Activated CD4-positive, alpha-beta T cell treated with anti-CD3 and anti-CD28 coated beads, Interleukin-2, amount 10 ng/mL, durations not matched to agents 7 days and 5 days (primary cell): ENCODE measurements around the gene AMER3. TPM values are rescaled to one million over a fixed set of nuclear protein-coding genes. Genes with fewer than 3 reads are reported as not detected.
A peak's percentile ranks its signal among the peaks of the same experiment; 100 is the strongest.

Experiments used
- CTCF ChIA-PET: fragments of 350-600 bp; sonication (Branson Sonifier 250); formaldehyde crosslinking; loops from one replicate; lab custom pipeline; 2021; ENCODE audit warnings: antibody characterized with exemption; lab: Charles Lee
- POLR2A ChIA-PET: fragments of 350-600 bp; sonication (Branson Sonifier 250); formaldehyde crosslinking; loops from one replicate; lab custom pipeline; 2021; ENCODE audit warnings: antibody characterized with exemption; lab: Charles Lee
- DNase-seq: peaks from one replicate; pipeline ENCODE4 v3.0.0-alpha.2; 2020
- H3K27ac Mint-ChIP-seq: one replicate; pipeline ENCODE4 v1.8.0; 2021; ENCODE audit warnings: mild to moderate bottlenecking, moderate library complexity, mixed read lengths
- H3K27me3 Mint-ChIP-seq: one replicate; pipeline ENCODE4 v1.8.0; 2021; ENCODE audit warnings: mixed read lengths
- H3K36me3 Mint-ChIP-seq: one replicate; pipeline ENCODE4 v1.8.0; 2021; ENCODE audit warnings: low read depth, mixed read lengths
- H3K4me1 Mint-ChIP-seq: one replicate; pipeline ENCODE4 v1.8.0; 2021; ENCODE audit warnings: mixed read lengths
- H3K4me3 Mint-ChIP-seq: one replicate; pipeline ENCODE4 v1.8.0; 2021; ENCODE audit warnings: mild to moderate bottlenecking, moderate library complexity, mixed read lengths
- H3K9me3 Mint-ChIP-seq: one replicate; pipeline ENCODE4 v1.8.0; 2021; ENCODE audit warnings: mixed read lengths
- total RNA-seq, 2 experiments: library from RNA; stranded (reverse); gene quantifications; one replicate each; pipeline ENCODE4 v1.2.3, GENCODE V29; 2021

AMER3 gene
- total RNA-seq, 2 experiments from 2014 or later: not detected

DNA sequence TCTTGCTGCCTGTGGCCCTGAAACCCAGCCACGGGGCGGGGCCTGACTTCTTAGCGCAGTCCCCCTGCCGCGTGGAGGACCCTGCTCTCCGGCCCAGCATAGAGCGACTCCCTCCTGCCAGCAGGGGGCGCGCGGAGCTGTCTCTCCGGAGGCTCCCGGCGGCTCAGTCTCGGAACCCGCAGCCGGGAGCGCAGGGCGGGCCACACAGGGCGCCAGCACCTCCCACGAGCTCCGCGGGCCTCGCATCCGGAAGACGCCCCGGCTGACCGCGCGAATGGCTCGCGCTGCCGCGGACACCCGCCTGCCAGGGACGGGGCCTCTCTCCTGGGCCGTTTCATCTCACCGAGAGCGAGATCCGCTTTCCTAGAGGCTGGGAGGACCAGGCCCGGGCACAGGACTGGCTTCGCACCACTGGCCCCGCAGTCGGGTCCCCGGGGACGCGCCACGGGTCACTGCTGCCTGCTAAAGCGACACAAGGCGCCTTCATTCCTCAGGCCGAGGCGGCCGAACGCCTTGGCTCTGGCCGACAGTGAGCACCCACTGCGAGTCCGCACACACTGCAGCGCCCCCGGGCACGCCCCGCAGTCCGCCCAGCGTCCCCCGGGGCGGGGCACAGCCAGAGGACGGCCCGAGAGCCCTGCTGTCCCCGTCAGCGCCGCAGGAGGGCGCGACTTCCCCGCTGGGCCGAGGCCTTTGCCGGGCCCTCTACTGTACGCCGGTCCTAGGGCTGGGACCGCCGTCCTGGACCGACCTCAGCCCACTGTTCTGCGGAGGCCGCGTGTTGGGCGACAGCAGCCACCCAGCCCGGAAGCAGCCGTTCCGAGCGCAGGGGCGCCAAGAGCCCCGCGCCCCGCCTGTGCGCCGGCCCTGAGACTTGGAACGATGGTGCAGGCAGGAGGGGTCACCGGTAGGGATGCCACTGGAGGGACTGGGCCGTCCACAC lies 42.4 kb downstream of the AMER3 start:
- no peaks in the 10 kb centered on the region for H3K9me3 Mint-ChIP-seq
- H3K4me3 Mint-ChIP-seq: peak overlapping the region; percentile 59
- no peaks in the 10 kb centered on the region for H3K36me3 Mint-ChIP-seq
- H3K4me1 Mint-ChIP-seq: peaks cover 3% of the 10 kb centered on the region
- CTCF ChIA-PET: interaction anchor here (0.6 to 7.2 kb wide), 27 partner anchors 14 to 454 kb away, joined by 3 to 114 read pairs (median 5); partner anchors contain the start of genes AMER3 and GPR148
- H3K27me3 Mint-ChIP-seq: peaks cover 7% of the 10 kb centered on the region
- POLR2A ChIA-PET: interaction anchor here (1.0 kb wide), 1 partner anchor 76 kb away, joined by 5 read pairs; no protein-coding TSS in a partner anchor
- peak overlapping the region; percentile 75 for H3K27ac Mint-ChIP-seq
- peak; percentile 91 for DNase-seq

DNA sequence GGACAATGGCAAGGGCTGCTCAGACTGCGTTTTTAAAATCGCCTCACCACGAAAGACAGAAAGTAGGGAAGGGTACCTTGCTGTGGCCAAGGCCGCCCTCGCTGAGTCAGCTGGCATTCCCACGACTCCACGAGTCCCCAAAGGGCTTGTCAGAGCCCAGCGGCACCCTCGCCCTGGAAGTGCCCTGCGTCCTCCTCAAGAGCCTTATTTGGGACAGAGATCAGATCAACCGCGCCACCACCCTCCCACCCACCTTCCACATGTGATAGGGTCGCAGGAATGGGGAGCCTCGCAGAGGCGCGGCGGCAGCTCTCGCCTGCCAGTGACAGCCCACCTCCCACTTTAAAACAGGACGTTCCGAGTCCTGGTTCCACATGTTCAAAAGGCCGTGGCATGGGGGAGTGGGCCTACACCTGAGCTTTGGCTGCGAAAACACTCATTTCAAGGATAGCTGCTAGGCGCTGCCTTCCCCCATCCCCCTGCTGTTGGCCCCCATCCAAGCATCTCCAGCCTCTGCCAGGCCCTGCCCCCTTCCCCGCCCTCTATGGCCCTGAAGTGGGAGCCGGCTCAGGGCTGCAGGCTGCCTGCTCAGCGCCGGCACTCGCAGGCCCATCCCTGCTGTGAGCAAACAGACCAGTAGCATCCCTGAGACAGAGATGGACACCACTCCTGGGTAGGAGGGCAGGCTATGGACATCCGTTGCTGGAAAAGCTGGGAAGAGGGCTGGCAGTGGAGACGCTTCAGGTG lies 43.3 kb downstream of the AMER3 start:
- H3K27me3 Mint-ChIP-seq: peaks cover 3% of the 10 kb centered on the region
- POLR2A ChIA-PET: no interaction called here
- H3K4me3 Mint-ChIP-seq: peak overlapping the region; percentile 59
- peak overlapping the region; percentile 75 for H3K27ac Mint-ChIP-seq
- no peaks in the 10 kb centered on the region for H3K36me3 Mint-ChIP-seq
- no peak for DNase-seq
- CTCF ChIA-PET: interaction anchor here (0.8 to 7.2 kb wide), 3 partner anchors 26 to 124 kb away, joined by 3 to 114 read pairs (median 12); no protein-coding TSS in a partner anchor
- peaks cover 3% of the 10 kb centered on the region for H3K4me1 Mint-ChIP-seq
- H3K9me3 Mint-ChIP-seq: no peaks in the 10 kb centered on the region

DNA sequence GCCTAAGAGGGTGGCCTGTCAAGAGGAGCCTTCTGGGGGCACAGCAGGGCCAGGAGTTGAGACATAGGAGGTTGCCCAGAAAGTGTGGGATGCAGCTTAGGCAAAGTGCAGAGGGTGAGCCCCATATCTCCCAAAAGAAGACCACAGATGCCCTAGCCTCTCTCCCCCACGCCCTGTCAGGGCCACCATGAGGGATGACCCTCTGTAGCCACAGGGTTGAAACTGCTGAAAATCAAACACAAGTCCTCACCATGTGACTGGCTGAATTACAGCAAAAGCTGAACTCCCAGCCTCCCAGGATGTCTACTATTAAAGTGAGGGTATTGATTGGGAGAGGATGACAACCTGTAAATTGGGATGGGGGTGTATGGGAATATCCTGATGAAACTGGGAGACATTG lies 44.0 kb downstream of the AMER3 start:
- ChIA-PET CTCF (interaction anchor here (0.6 to 7.2 kb wide), 2 partner anchors 17 to 72 kb away, joined by 4 to 114 read pairs; no protein-coding TSS in a partner anchor), POLR2A (no interaction called here)
- H3K27me3 Mint-ChIP-seq: peaks cover 2% of the 10 kb centered on the region
- peaks cover 3% of the 10 kb centered on the region for H3K4me1 Mint-ChIP-seq
- no peak overlapping the region for H3K27ac Mint-ChIP-seq
- no peaks in the 10 kb centered on the region for H3K9me3 Mint-ChIP-seq
- H3K4me3 Mint-ChIP-seq: no peak overlapping the region
- DNase-seq: no peak
- no peaks in the 10 kb centered on the region for H3K36me3 Mint-ChIP-seq

DNA sequence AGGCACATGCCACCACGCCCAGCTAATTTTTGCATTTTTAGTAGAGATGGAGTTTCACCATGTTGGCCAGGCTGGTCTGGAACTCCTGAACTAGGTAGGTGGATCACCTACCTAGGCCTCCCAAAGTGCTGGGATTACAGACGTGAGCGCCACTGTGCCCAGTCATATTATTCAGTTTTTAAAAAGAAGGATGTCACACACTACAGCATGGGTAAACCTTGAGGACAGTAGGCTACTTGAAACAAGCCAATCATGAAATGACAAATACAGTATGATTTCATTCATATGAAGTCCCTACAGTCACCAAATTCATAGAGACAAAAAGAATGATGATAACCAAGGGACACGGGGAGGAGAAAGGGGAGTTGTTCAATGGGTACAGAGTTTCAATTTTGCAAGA lies 50.3 kb downstream of the AMER3 start:
- DNase-seq: no peak
- no peak overlapping the region for H3K4me3 Mint-ChIP-seq
- H3K4me1 Mint-ChIP-seq: peaks cover 6% of the 10 kb centered on the region
- peaks cover 11% of the 10 kb centered on the region for H3K27me3 Mint-ChIP-seq
- H3K36me3 Mint-ChIP-seq: no peaks in the 10 kb centered on the region
- H3K9me3 Mint-ChIP-seq: no peaks in the 10 kb centered on the region
- CTCF ChIA-PET: no interaction called here
- no peak overlapping the region for H3K27ac Mint-ChIP-seq
- POLR2A ChIA-PET: no interaction called here

DNA sequence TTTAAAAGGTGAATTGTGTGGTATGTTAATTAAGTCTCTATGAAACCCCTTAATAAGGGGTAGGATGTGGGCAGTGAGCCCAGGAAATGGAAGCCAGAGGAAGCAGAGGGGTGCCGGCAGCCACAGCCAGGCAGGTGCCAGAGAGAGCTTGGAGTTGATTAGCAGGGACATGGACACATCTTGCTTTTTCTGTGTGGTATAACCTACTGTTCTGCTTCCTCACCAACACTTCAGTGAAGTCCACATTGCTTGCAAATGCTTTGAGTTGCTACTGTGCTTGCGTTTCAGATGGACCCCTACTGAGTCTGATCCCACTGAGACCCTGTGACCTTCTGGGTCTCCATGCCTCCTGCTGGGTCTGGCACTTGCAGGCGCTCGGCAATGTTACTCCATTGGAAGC lies 51.0 kb downstream of the AMER3 start:
- no peak for DNase-seq
- no peaks in the 10 kb centered on the region for H3K9me3 Mint-ChIP-seq

DNA sequence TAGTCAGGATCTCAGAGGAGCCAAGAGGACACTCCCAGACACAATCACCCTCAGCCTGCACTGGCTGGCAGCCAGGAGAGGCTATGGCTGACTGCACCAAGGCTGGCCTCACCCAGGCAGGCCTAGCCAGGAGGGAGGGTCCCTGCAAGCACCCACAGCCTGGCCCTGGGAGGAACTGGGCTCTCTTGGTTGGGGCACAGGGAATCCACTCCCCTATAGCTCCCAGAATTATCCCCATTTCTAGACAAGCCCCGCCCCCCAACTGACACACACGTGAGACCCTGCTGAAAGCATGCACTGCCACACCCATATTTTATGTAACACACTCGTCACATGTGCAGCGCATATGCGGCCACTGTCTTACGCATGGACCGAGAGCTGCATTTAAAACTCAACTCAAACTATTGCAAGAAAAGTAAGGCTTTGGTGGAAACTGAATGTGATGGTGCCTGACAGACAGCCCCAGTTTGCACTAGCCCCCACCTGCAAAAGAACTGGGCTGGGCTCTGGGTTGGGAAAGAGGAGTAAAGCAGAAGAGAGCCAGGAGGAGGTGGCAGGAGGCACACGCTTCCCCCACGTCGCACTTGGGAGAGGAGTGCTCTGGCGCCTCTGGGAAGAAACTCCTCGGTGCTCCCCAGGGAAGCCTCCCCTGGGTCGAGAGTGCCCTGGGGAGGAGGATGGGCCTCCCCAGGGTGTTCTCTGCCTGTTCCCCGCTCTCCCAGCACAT lies 52.5 kb downstream of the AMER3 start:
- POLR2A ChIA-PET: no interaction called here
- Mint-ChIP-seq H3K36me3 (no peaks in the 10 kb centered on the region), H3K9me3 (no peaks in the 10 kb centered on the region), H3K4me1 (peaks cover 6% of the 10 kb centered on the region), H3K27ac (no peak overlapping the region), H3K4me3 (no peak overlapping the region), H3K27me3 (peaks cover 28% of the 10 kb centered on the region)
- CTCF ChIA-PET: no interaction called here
- DNase-seq: no peak

More for the DNA sequence above, 51.0 kb downstream of the AMER3 start:
- ChIA-PET POLR2A (no interaction called here), CTCF (no interaction called here)
- Mint-ChIP-seq H3K27me3 (peaks cover 18% of the 10 kb centered on the region), H3K27ac (no peak overlapping the region), H3K36me3 (no peaks in the 10 kb centered on the region), H3K4me1 (peaks cover 6% of the 10 kb centered on the region), H3K4me3 (no peak overlapping the region)

DNA sequence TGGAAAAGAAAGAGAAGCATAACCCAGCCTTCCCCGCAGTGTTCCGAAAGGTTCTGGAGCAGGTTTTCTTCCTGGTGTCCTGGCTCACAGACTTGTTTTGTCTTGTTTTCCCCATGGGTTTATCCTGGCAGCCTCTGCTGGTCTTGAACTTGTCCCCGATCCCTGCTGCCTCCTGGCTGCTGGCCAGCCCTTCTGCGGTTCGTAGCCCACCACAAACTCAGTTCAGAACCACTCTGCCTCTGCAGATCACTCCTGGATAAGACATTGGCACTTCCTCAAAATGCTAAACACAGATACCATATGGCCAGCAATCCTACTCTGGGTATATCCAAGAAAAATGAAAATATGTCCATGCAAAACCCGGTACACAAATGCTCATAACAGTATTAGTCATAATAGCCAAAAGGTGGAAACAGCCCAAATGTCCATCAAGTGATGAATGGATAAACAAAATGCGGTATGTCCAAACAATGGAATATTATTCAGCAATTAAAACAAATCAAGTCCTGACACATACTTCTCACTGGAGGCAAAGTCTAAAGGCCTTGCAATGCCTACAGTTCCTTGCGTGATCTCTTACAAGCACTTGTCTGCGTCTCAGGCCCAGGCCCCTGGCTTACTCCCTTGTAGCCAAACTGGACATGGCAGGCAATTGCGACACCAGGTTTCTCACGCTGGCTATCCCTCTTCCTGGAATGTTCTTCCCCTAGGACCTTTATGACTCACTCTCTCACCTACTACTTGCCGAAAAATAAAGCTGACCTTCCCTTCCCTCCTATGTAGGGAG lies 53.3 kb downstream of the AMER3 start:
- H3K4me3 Mint-ChIP-seq: no peak overlapping the region
- H3K36me3 Mint-ChIP-seq: no peaks in the 10 kb centered on the region
- no peak overlapping the region for H3K27ac Mint-ChIP-seq
- peaks cover 28% of the 10 kb centered on the region for H3K27me3 Mint-ChIP-seq
- no peak for DNase-seq
- no peaks in the 10 kb centered on the region for H3K9me3 Mint-ChIP-seq
- H3K4me1 Mint-ChIP-seq: peaks cover 6% of the 10 kb centered on the region
- POLR2A ChIA-PET: no interaction called here
- CTCF ChIA-PET: no interaction called here

DNA sequence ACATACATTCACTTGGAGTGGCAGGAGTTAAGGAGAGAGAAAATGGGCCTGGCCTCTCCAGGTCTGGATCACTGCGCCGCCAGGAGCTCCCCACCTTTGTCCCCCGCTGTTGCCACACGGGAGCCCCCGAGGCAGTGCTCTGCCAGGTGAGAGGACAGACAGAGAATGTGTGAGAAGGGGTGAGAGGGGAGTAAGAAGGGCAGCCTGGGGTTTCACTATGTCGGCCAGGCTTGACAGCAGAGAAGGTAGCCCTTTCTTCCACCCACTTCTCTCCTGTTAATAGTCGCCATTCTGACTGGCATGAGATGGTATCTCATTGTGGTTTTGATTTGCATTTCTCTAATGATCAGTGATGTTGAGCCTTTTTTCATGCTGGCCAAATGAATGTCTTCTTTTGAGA lies 55.1 kb downstream of the AMER3 start:
- Mint-ChIP-seq H3K9me3 (no peaks in the 10 kb centered on the region), H3K36me3 (no peaks in the 10 kb centered on the region), H3K27me3 (peaks cover 28% of the 10 kb centered on the region), H3K4me3 (no peak overlapping the region), H3K27ac (no peak overlapping the region), H3K4me1 (peaks cover 6% of the 10 kb centered on the region)
- CTCF ChIA-PET: no interaction called here
- POLR2A ChIA-PET: no interaction called here
- no peak for DNase-seq

DNA sequence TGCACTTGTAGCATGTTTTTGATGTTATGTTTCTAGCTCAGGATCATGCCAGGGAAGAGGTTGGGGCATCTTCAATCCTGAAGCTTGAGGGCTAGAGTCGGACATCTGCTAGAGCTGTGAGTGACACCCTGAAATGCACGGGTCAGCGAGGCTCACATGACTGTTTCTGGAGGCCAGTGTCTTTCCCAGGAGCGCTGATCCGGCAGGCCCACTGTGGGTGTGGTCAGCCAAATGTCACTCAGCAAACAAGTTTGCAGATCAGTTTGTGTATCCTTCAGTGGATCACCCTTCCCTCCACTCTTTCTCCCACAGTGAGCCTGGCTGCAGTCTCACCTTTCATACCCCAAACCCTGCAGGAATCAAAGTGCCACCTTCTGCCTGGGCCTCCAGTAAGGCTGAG lies 58.4 kb downstream of the AMER3 start:
- ChIA-PET CTCF (no interaction called here), POLR2A (no interaction called here)
- Mint-ChIP-seq H3K27me3 (peaks cover 28% of the 10 kb centered on the region), H3K27ac (no peak overlapping the region), H3K9me3 (no peaks in the 10 kb centered on the region), H3K36me3 (no peaks in the 10 kb centered on the region), H3K4me3 (no peak overlapping the region), H3K4me1 (no peaks in the 10 kb centered on the region)
- no peak for DNase-seq

DNA sequence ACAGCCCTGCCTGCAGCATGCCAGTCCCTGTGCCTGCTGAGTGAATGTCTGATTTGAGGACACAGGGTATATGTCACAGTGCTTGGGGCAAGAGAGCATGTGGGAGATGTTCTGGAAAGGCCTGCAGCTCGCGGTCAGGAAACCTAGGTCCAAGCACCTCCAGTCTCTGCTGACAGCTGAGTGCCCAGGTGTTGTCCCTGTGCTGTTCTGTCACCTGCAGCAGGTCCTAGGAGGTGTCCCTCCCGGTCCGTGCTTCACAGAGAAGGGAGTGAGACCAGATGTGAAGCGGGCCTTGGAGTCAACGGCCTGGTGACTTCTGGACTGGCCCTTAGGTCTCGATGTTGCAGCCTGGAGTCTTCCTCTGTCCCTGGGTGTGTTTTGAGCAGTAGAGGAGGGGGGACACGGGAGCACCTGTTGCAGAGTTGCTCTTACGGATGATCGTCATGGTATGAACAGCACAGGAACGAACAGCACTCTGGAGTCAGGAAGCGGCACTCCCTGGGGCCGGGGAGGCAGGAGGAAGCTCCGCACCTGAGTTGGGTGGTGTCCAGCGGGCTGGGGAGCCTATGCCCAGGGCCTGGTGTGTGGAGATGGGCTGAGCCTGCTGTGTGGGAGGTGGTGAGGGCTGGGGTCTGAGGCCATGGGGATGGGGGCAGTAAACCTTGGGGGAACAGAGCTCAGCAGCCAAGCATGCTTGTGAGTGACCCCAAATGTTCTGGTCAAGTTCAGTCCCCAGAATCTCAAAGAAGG lies 59.8 kb downstream of the AMER3 start:
- Mint-ChIP-seq H3K9me3 (no peaks in the 10 kb centered on the region), H3K27ac (no peak overlapping the region), H3K4me3 (no peak overlapping the region), H3K4me1 (no peaks in the 10 kb centered on the region), H3K27me3 (peaks cover 24% of the 10 kb centered on the region), H3K36me3 (no peaks in the 10 kb centered on the region)
- CTCF ChIA-PET: interaction anchor here (3.2 kb wide), 1 partner anchor 18 kb away, joined by 10 read pairs; no protein-coding TSS in a partner anchor
- no peak for DNase-seq
- POLR2A ChIA-PET: no interaction called here
